SK-N-SH (cell line): ENCODE data around the gene SMG1. TPM values are rescaled to one million over a fixed set of nuclear protein-coding genes. Genes with fewer than 3 reads are reported as not detected.

Experiments
- CTCF ChIA-PET: fragments of 300-600, 350-600 bp; formaldehyde crosslinking; extraction: SDS; loops from one replicate; lab custom pipeline; 2021; lab: Yijun Ruan, JAX
- POLR2A ChIA-PET: fragments of 350-600 bp; sonication (Branson Sonifier 250); formaldehyde crosslinking; extraction: SDS; loops from one replicate; lab custom pipeline; 2020; ENCODE audit warnings: antibody characterized with exemption, inconsistent platforms; lab: Yijun Ruan, JAX
- DNase-seq: peaks from one replicate; pipeline ENCODE4 v3.0.0; 2012
- H2AFZ ChIP-seq: fragments of 200-600 bp; sonication (generic); 2 replicates; pipeline ENCODE4 v1.8.1; 2016; ENCODE audit warnings: antibody characterized with exemption, mild to moderate bottlenecking, low read depth
- H3F3A ChIP-seq: fragments of 200-600 bp; sonication (generic); replicated peaks from 2 replicates; pipeline ENCODE3; 2016; ENCODE audit warnings: antibody characterized with exemption, mild to moderate bottlenecking; ENCODE audit not compliant: insufficient read depth
- H3K27ac ChIP-seq, 2 experiments: fragments of 200-500 bp in 1 of 2; fragments of 200-600 bp in 1 of 2; sonication (Bioruptor generic) in 1 of 2; sonication (generic), shearing (Covaris generic) in 1 of 2; 2 replicates each; pipeline versions ENCODE4 v1.5.1 to v1.6.1; 2014 to 2016; ENCODE audit warnings: low read depth in 2 of 2, inconsistent platforms in 1 of 2, low read length in 1 of 2, mild to moderate bottlenecking in 1 of 2, mixed read lengths in 1 of 2
- H3K27me3 ChIP-seq: fragments of 200-600 bp; sonication (generic), shearing (Covaris generic); 2 replicates; pipeline ENCODE4 v1.6.1; 2016; ENCODE audit warnings: mixed run types; ENCODE audit not compliant: insufficient read depth
- H3K36me3 ChIP-seq, 2 experiments: fragments of 200-500 bp in 1 of 2; fragments of 200-600 bp in 1 of 2; sonication (Bioruptor generic) in 1 of 2; sonication (generic) in 1 of 2; replicated peaks in 1 of 2; 2 replicates each; pipeline versions ENCODE3 to v1.5.1; 2014 to 2016; ENCODE audit warnings: low read length in 1 of 2, mild to moderate bottlenecking in 1 of 2; ENCODE audit not compliant: insufficient read depth in 2 of 2, control insufficient read depth in 1 of 2
- H3K4me1 ChIP-seq, 2 experiments: fragments of 200-500 bp in 1 of 2; fragments of 200-600 bp in 1 of 2; sonication (Bioruptor generic) in 1 of 2; sonication (generic), shearing (Covaris generic) in 1 of 2; 2 replicates each; pipeline versions ENCODE4 v1.5.1 to v1.6.1; 2014 to 2016; ENCODE audit warnings: low read depth in 1 of 2, low read length in 1 of 2, mixed run types in 1 of 2; ENCODE audit not compliant: insufficient read depth in 2 of 2, control insufficient read depth in 1 of 2
- H3K4me2 ChIP-seq: fragments of 200-600 bp; sonication (generic), shearing (Covaris generic); 2 replicates; pipeline ENCODE4 v1.6.1; 2017; ENCODE audit warnings: mixed run types
- H3K4me3 ChIP-seq, 2 experiments: fragments of 200-500 bp in 1 of 2; fragments of 200-600 bp in 1 of 2; sonication (Bioruptor generic) in 1 of 2; sonication (generic), shearing (Covaris generic) in 1 of 2; 2 replicates each; pipeline versions ENCODE4 v1.5.1 to v1.8.1; 2014 to 2016; ENCODE audit warnings: low read depth in 2 of 2, inconsistent platforms in 1 of 2, low read length in 1 of 2, mild to moderate bottlenecking in 1 of 2, mixed read lengths in 1 of 2, moderate library complexity in 1 of 2
- H3K79me2 ChIP-seq: fragments of 200-600 bp; sonication (generic); 2 replicates; pipeline ENCODE4 v1.8.1; 2017; ENCODE audit warnings: mild to moderate bottlenecking; ENCODE audit not compliant: insufficient read depth
- H3K9ac ChIP-seq: fragments of 200-600 bp; sonication (generic); 2 replicates; pipeline ENCODE4 v1.6.1; 2017; ENCODE audit warnings: mixed run types
- H3K9me2 ChIP-seq: fragments of 200-600 bp; sonication (generic); 2 replicates; pipeline ENCODE4 v1.6.1; 2017; ENCODE audit warnings: mixed run types
- H3K9me3 ChIP-seq: fragments of 200-600 bp; sonication (generic); 2 replicates; pipeline ENCODE4 v1.6.1; 2017; ENCODE audit warnings: mixed run types, mild to moderate bottlenecking, moderate library complexity
- H4K20me1 ChIP-seq: fragments of 200-600 bp; sonication (generic); 2 replicates; pipeline ENCODE4 v1.6.1; 2017; ENCODE audit warnings: mild to moderate bottlenecking, mixed run types; ENCODE audit not compliant: insufficient read depth
- ELF1 ChIP-seq: IDR thresholded peaks from 2 replicates; pipeline ENCODE4 v1.4.0; 2012
- EP300 ChIP-seq, 2 experiments: IDR thresholded peaks; 2 replicates each; pipeline versions ENCODE4 v1.4.0 to v1.6.1; 2012; ENCODE audit warnings: borderline replicate concordance in 1 of 2, low read depth in 1 of 2, low read length in 1 of 2
- EZH2phosphoT487 ChIP-seq: fragments of 200-600 bp; sonication (generic); IDR thresholded peaks from 2 replicates; pipeline ENCODE4 v1.6.1; 2017; ENCODE audit warnings: low read depth, mixed run types, mild to moderate bottlenecking, antibody characterized with exemption, moderate library complexity, borderline replicate concordance
- FOXJ3 ChIP-seq: sonication (generic); formaldehyde crosslinking; IDR thresholded peaks from 2 replicates; pipeline ENCODE4 v1.5.1; 2020; ENCODE audit warnings: mild to moderate bottlenecking, missing genetic modification reagents
- GABPA ChIP-seq: IDR thresholded peaks from 2 replicates; pipeline ENCODE4 v1.4.0; 2012; ENCODE audit warnings: low read depth, mild to moderate bottlenecking
- MEF2A ChIP-seq: IDR thresholded peaks from 2 replicates; pipeline ENCODE4 v1.4.0; 2012; ENCODE audit warnings: low read depth, borderline replicate concordance
- MXI1 ChIP-seq: IDR thresholded peaks from 2 replicates; pipeline ENCODE4 v1.6.1; 2012; ENCODE audit warnings: mild to moderate bottlenecking, low read depth, low read length, improper control_type of control experiment
- NRF1 ChIP-seq: IDR thresholded peaks from 2 replicates; pipeline ENCODE4 v1.6.1; 2012; ENCODE audit warnings: low read depth, mild to moderate bottlenecking, low read length
- RCOR1 ChIP-seq: fragments of 150-350 bp; IDR thresholded peaks from 2 replicates; pipeline ENCODE4 v1.6.1; 2017; ENCODE audit warnings: antibody characterized with exemption, low read length
- RFX5 ChIP-seq: IDR thresholded peaks from 2 replicates; pipeline ENCODE4 v1.6.1; 2012; ENCODE audit warnings: mild to moderate bottlenecking, improper control_type of control experiment, low read length
- SIN3A ChIP-seq: IDR thresholded peaks from 2 replicates; pipeline ENCODE4 v1.6.1; 2012; ENCODE audit warnings: low read depth, mild to moderate bottlenecking, low read length, moderate library complexity, borderline replicate concordance
- TAF1 ChIP-seq: IDR thresholded peaks from 2 replicates; pipeline ENCODE4 v1.6.1; 2012; ENCODE audit warnings: low read depth, mild to moderate bottlenecking, low read length, moderate library complexity, borderline replicate concordance
- TCF12 ChIP-seq: IDR thresholded peaks from 2 replicates; pipeline ENCODE4 v1.4.0; 2012
- WGBS: methylation state at CpG from one replicate; pipeline ENCODE4 v1.1.6; 2017; ENCODE audit warnings: low lambda C conversion rate; 5-methylcytosine and 5-hydroxymethylcytosine counted together
- polyA plus RNA-seq, 3 experiments: library from polyadenylated mRNA; depleted of rRNA; stranded (reverse); fragments of >200 nt; gene quantifications; 2 replicates each; pipeline ENCODE4 v1.2.3, GENCODE V29; 2012
- TF ChIP-seq, protein P1 (sequence below): fragments of 150-350 bp; IDR thresholded peaks from 2 replicates; pipeline ENCODE4 v1.6.1; 2016; ENCODE audit warnings: mild to moderate bottlenecking, low read depth, low read length
- TF ChIP-seq, protein P2 (sequence below): fragments of 200-600 bp; sonication (generic); IDR thresholded peaks from 2 replicates; pipeline ENCODE4 v1.6.1; 2017; ENCODE audit warnings: antibody characterized with exemption, mild to moderate bottlenecking, moderate library complexity
- TF ChIP-seq, protein P3 (sequence below): IDR thresholded peaks from 2 replicates; pipeline ENCODE4; 2012

The SMG1 gene
- polyA plus RNA-seq, 1 of the 3 experiments (the other 2 are of a cell fraction): 11.2 TPM

DNA sequence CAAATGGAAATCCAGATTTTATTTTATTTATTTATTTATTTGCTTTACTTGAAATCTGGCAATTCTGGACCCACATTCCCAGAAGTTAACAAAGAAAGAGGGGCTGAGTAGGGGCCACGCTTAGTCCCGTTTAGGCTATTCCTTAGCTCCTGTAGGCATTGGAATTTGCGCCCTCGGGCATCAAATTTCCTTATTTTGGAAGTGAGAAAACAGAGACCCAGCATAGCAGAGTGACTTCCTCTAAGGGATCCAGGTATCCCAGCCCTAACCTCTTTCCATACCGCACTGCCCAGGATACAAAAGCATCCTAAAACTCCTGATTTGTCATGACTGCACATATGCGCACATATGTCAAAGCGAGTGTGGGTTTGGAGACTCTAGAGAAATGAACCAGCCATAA, 19.0 kb upstream of the SMG1 start:
- Histone ChIP-seq H3K27ac (no peak overlapping the region), H2AFZ (no peak overlapping the region), H3K4me1 (no peaks in the 10 kb centered on the region; a peak in 1 of 4 replicates), H4K20me1 (no peaks in the 10 kb centered on the region), H3K9ac (no peak overlapping the region), H3K4me3 (no peak overlapping the region), H3K36me3 (no peaks in the 10 kb centered on the region), H3K4me2 (no peak overlapping the region), H3K79me2 (no peaks in the 10 kb centered on the region)
- no peak for DNase-seq
- POLR2A ChIA-PET: no interaction called here
- no peak for TF ChIP-seq MEF2A
- no peak for TF ChIP-seq NRF1
- no peak for TF ChIP-seq SIN3A
- no peak for TF ChIP-seq MXI1
- TF ChIP-seq RCOR1: no peak
- no peak for TF ChIP-seq EZH2phosphoT487
- TF ChIP-seq FOXJ3 (CRISPR knock-in tag): no peak
- TF ChIP-seq, protein P1, sequence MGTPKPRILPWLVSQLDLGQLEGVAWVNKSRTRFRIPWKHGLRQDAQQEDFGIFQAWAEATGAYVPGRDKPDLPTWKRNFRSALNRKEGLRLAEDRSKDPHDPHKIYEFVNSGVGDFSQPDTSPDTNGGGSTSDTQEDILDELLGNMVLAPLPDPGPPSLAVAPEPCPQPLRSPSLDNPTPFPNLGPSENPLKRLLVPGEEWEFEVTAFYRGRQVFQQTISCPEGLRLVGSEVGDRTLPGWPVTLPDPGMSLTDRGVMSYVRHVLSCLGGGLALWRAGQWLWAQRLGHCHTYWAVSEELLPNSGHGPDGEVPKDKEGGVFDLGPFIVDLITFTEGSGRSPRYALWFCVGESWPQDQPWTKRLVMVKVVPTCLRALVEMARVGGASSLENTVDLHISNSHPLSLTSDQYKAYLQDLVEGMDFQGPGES: no peak
- TF ChIP-seq, protein P2, sequence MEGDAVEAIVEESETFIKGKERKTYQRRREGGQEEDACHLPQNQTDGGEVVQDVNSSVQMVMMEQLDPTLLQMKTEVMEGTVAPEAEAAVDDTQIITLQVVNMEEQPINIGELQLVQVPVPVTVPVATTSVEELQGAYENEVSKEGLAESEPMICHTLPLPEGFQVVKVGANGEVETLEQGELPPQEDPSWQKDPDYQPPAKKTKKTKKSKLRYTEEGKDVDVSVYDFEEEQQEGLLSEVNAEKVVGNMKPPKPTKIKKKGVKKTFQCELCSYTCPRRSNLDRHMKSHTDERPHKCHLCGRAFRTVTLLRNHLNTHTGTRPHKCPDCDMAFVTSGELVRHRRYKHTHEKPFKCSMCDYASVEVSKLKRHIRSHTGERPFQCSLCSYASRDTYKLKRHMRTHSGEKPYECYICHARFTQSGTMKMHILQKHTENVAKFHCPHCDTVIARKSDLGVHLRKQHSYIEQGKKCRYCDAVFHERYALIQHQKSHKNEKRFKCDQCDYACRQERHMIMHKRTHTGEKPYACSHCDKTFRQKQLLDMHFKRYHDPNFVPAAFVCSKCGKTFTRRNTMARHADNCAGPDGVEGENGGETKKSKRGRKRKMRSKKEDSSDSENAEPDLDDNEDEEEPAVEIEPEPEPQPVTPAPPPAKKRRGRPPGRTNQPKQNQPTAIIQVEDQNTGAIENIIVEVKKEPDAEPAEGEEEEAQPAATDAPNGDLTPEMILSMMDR: no peak
- no peak for TF ChIP-seq RFX5
- TF ChIP-seq ELF1: no peak
- no peak for TF ChIP-seq TAF1
- TF ChIP-seq TCF12: no peak
- TF ChIP-seq, all 33 proteins: peak for 0
- Histone ChIP-seq H3K27me3 (no peaks in the 10 kb centered on the region), H3K9me3 (no peaks in the 10 kb centered on the region), H3F3A (no peaks in the 10 kb centered on the region), H3K9me2 (no peaks in the 10 kb centered on the region)
- CTCF ChIA-PET: interaction anchor here (1.1 to 1.4 kb wide), 2 partner anchors 11 to 21 kb away, joined by 3 read pairs; no protein-coding TSS in a partner anchor
- WGBS: 94% methylated on average over 7 of the region's 7 CpGs

DNA sequence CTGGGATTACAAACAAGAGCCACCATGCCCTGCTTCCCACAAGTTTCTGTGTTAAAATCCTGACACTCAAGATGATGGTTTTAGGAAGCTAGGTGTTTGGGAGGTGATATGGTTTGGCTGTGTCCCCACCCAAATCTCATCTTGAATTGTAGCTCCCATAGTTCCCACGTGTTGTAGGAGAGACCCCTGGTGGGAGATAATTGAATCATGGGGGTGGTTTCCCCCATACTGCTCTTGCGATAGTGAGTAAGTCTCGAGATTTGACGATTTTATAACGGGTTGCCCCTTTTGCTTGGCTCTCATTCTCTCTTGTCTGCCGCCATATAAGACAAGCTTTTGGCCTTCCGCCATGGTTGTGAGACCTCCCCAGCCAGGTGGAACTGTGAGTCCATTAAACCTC, 17.2 kb upstream of the SMG1 start:
- 87% methylated on average over 7 of the region's 7 CpGs for WGBS
- H3K9me2 ChIP-seq: no peaks in the 10 kb centered on the region
- H3K9ac ChIP-seq: no peak overlapping the region
- no peaks in the 10 kb centered on the region for H3K79me2 ChIP-seq
- H3K27ac ChIP-seq: no peak overlapping the region
- ChIA-PET POLR2A (no interaction called here), CTCF (interaction anchor here (0.6 to 1.2 kb wide), 3 partner anchors 9 to 142 kb away, joined by 3 read pairs; partner anchors contain the start of gene ARL6IP1)
- H3K9me3 ChIP-seq: no peaks in the 10 kb centered on the region
- H3K27me3 ChIP-seq: no peaks in the 10 kb centered on the region
- H2AFZ ChIP-seq: no peak overlapping the region
- H3K4me3 ChIP-seq: no peak overlapping the region
- no peaks in the 10 kb centered on the region for H3K36me3 ChIP-seq
- no peaks in the 10 kb centered on the region for H3F3A ChIP-seq
- no peak for TF ChIP-seq NRF1
- no peak for TF ChIP-seq EP300 (IDR thresholded peaks at IDR 0.05; ENCODE audit: borderline replicate concordance in 1 of 2, low read depth in 1 of 2, low read length in 1 of 2)
- TF ChIP-seq, protein P3, sequence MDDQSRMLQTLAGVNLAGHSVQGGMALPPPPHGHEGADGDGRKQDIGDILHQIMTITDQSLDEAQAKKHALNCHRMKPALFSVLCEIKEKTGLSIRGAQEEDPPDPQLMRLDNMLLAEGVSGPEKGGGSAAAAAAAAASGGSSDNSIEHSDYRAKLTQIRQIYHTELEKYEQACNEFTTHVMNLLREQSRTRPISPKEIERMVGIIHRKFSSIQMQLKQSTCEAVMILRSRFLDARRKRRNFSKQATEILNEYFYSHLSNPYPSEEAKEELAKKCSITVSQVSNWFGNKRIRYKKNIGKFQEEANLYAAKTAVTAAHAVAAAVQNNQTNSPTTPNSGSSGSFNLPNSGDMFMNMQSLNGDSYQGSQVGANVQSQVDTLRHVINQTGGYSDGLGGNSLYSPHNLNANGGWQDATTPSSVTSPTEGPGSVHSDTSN: no peak
- TF ChIP-seq RFX5: no peak
- TF ChIP-seq RCOR1: no peak
- no peak for TF ChIP-seq TCF12
- TF ChIP-seq, protein P1: no peak
- no peak for TF ChIP-seq GABPA
- H3K4me1 ChIP-seq: no peaks in the 10 kb centered on the region; a peak in 1 of 4 replicates
- no peak for DNase-seq
- no peaks in the 10 kb centered on the region for H4K20me1 ChIP-seq
- H3K4me2 ChIP-seq: no peak overlapping the region
